GM12801 (cell line): ENCODE data around the gene GALNT14.

ENCODE experiments used
- TF ChIP-seq, protein P1 (sequence below): IDR thresholded peaks from one replicate; pipeline ENCODE4 v1.5.1; 2011; ENCODE audit warnings: control low read depth; ENCODE audit not compliant: insufficient read length; ENCODE audit errors: extremely low read depth

Gene GALNT14

DNA sequence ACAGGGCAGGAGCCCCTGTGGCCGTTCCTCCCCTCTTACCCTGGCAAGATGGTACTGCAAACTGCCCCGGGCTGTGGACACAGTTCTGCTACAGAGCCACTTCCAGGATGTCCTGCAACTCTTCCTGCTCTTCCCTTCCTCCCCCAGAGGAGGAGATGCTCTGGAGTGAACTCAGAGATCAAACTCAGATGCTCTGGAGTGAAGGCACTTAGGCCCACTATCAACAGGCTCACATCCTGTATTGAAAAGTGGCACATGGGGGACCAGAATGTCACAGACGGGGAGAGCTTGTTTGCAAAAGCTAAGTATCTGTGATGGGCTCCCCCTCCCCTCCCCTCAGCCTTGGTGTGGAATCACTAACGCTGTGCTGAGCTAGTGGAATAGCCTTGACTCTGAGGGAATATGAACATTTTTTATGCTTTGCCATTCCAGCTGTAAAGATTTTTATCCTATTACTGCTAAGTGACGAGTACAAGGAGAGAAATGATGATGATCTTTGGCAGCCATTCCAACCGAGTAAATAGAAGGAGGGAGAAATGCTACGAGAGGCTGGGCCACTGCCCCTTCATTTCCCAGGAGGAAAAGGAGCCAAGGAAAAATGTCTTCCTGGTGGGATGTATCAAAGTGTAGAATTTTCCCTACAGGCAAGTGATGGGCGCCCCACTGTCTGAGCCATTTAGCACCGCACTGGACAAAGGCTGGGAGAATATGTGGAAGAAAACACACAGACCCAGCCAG lies 152.6 kb downstream of the GALNT14 start:
- TF ChIP-seq, protein P1, sequence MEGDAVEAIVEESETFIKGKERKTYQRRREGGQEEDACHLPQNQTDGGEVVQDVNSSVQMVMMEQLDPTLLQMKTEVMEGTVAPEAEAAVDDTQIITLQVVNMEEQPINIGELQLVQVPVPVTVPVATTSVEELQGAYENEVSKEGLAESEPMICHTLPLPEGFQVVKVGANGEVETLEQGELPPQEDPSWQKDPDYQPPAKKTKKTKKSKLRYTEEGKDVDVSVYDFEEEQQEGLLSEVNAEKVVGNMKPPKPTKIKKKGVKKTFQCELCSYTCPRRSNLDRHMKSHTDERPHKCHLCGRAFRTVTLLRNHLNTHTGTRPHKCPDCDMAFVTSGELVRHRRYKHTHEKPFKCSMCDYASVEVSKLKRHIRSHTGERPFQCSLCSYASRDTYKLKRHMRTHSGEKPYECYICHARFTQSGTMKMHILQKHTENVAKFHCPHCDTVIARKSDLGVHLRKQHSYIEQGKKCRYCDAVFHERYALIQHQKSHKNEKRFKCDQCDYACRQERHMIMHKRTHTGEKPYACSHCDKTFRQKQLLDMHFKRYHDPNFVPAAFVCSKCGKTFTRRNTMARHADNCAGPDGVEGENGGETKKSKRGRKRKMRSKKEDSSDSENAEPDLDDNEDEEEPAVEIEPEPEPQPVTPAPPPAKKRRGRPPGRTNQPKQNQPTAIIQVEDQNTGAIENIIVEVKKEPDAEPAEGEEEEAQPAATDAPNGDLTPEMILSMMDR, result no peak

DNA sequence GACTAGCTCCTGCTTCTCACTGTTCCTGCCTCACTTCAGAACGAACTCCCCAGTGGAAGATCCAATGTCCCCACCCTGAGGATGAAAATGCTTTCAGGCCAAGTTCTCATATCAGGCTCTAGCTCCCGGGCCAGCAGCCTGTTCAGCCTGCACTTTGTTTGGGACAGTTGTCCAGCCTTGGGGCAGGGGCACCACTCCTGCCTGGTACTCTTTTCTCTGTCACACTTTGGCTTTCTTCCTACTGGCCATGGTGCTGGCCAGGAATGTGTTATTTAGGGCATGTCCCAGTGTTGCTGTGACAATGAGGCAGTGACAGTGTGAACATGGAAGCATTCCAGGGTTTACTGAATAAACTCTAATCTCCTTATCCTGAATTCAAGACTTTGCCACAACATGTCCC lies 154.1 kb downstream of the GALNT14 start:
- TF ChIP-seq, protein P1, result no peak

DNA sequence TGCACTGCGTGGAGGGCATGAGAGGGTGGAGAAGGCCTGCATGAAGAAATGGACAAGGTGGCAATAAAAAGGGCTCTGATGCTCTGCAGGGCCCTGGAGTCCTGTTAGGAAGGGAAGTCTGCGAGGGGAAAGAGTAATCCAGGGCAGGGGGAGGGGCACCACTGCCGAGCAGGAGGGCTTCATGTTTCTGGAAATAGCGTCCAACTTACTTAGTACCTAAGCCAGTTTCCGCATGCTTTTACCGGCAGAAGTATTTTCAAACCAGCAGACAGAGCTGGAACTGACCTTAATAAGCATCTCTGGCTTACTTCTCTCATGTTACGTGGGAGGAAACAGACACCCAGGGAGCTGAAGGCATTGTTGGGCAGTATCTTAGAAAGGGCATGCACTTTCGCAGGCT lies 156.7 kb downstream of the GALNT14 start:
- TF ChIP-seq, protein P1, result no peak

DNA sequence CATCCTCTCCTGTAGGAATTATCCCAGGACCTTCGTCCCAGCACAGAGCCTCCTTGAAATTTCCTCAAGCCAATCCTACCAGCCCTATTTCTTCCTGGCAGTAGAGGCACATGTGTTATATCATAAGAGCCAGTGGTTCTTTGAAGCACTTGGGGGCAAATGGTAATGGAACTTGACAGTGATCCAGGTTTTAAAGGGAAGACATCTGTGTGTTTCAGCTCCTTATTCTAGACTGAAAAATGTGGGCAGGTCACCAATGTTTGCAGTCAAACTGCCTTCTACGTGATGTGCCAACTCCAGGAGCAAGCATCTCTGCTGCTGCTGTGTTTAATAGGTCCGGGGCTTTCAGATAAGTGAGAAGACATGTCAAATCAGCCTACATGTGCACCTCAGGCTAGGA lies 157.1 kb downstream of the GALNT14 start:
- TF ChIP-seq, protein P1, result no peak

DNA sequence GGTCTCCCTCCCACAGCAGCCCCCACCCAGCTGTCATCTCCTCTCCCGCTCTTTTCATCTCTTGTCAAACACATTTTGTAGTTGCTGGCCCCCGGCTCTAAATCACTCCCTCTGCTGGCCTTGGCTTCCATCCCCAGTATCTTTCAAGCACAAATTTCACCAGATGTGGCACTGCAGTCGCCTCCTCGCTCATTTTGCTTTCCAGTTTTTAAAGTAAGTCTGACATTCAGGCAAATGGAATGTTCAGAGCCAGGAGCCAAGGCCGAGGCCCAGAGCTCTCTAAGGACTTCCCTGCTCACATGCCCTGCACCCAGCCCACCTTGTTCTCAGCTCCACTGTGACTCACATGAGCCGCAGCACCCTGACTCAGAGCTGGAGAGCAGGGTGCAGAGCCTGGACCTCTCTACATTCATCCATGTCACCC lies 158.4 kb downstream of the GALNT14 start:
- TF ChIP-seq, protein P1, result no peak

DNA sequence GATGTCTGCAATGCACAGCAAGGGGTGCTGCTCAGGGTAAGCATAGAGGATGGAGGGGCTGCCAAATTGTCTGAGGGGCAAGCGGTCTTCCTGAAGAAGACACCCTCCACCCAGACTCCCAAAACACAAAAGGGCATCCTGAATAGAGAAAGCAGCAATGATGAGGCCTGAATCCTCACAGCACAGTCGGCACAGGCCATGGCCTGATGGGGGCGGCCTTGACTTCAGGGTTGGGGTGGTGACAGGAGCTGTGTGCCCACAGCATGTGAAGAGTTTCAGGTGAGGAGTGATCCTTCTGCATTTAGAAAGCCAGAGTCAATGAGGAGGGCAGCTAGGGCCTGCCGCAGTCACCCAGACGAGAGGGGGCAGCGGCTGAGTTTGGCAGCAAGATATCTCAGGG lies 159.4 kb downstream of the GALNT14 start:
- TF ChIP-seq, protein P1, result no peak

DNA sequence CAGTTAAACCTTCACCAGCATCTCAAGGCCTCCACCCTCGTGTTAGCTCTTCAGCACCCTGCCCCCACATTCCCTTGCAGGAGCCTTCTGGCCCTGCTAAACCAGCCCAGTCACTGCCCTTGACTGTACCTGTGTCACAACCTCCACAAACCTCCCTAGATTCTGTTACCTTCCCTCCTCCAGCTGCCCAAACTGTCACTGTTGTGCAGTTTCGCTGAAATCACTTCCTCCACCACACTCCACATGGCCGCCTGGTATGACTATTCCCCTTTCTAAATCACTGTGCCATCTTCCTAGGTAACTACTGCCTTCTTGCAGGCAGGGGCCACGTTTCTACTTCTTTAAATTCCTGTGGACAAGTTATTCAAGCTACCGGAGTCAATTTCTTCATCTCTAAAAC lies 160.2 kb downstream of the GALNT14 start:
- TF ChIP-seq, protein P1, result no peak

DNA sequence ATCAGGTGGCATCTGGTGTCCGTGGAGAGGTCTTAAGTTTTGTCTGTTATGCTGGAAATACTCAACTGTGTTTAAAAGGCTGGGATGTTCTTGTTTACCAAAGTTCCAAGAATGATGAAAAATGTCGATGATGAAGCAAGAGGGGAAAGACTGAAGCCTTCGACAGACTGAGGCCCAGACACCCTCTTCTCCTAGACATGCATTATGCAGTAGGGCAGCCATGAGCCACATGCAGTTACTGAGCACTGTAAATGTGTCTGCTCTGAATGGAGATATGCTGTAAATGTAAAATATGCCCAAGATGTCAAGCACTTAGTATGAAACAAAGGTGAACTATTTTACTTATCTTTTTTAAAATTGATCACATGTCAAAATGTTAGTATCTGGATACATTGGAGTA lies 163.1 kb downstream of the GALNT14 start:
- TF ChIP-seq, protein P1, result no peak
